Measurements from ENCODE around the gene RERE. TPM values are rescaled to one million over a fixed set of nuclear protein-coding genes. Genes with fewer than 3 reads are reported as not detected.

RERE gene
- total RNA-seq, 4 donors from 2014 or later, result 86.4 to 111 (median 103) TPM

- no peak overlapping the region for H3K27ac ChIP-seq
- 93 to 97% methylated on average over 5 of the region's 5 CpGs for WGBS, 2 donors
Observed at GRCh38 chr1:8607906-8608305, 209.5 kb downstream of the RERE start.

GRCh38 chr1:8604041-8604945, 213.1 kb downstream of the RERE start:
- no peak overlapping the region for H3K27ac ChIP-seq
- H3K36me3 ChIP-seq, result no peaks in the 10 kb centered on the region
- 68 to 73% methylated on average over 7 of the region's 7 CpGs for WGBS, 2 donors
- H3K27me3 ChIP-seq, result no peaks in the 10 kb centered on the region
- H3K4me3 ChIP-seq, result no peak overlapping the region
- TF ChIP-seq EP300 (IDR thresholded peaks at IDR 0.05) (no peak), POLR2A (IDR thresholded peaks at IDR 0.05) (no peak), CTCF (IDR thresholded peaks at IDR 0.05) (no peak)
- H3K9me3 ChIP-seq, result no peaks in the 10 kb centered on the region
- peaks cover 0 to 15% (median 6%) of the 10 kb centered on the region in 4 donors for H3K4me1 ChIP-seq
- DNase-seq (ENCODE audit: low spot score in 2 of 2), result no peak

More at GRCh38 chr1:8607906-8608305, 209.5 kb downstream of the RERE start:
- Histone ChIP-seq H3K9me3 (no peaks in the 10 kb centered on the region), H3K4me3 (no peak overlapping the region), H3K36me3 (no peaks in the 10 kb centered on the region), H3K4me1 (peaks cover 0 to 4% (median 0%) of the 10 kb centered on the region in 4 donors), H3K27me3 (no peaks in the 10 kb centered on the region)
- no peak for DNase-seq (ENCODE audit: low spot score in 2 of 2)
- TF ChIP-seq EP300 (IDR thresholded peaks at IDR 0.05) (no peak), CTCF (IDR thresholded peaks at IDR 0.05) (no peak), POLR2A (IDR thresholded peaks at IDR 0.05) (no peak)

GRCh38 chr1:8603220-8603616, 214.2 kb downstream of the RERE start:
- no peaks in the 10 kb centered on the region for H3K36me3 ChIP-seq
- WGBS, 2 donors, result 78 to 88% methylated on average over 4 of the region's 4 CpGs

GRCh38 chr1:8602471-8603219, 214.8 kb downstream of the RERE start:
- TF ChIP-seq POLR2A (IDR thresholded peaks at IDR 0.05) (no peak), EP300 (IDR thresholded peaks at IDR 0.05) (no peak), CTCF (IDR thresholded peaks at IDR 0.05) (no peak)

More at GRCh38 chr1:8603220-8603616, 214.2 kb downstream of the RERE start:
- Histone ChIP-seq H3K9me3 (no peaks in the 10 kb centered on the region), H3K27ac (no peak overlapping the region), H3K4me3 (no peak overlapping the region), H3K4me1 (peaks cover 0 to 26% (median 16%) of the 10 kb centered on the region in 4 donors), H3K27me3 (no peaks in the 10 kb centered on the region)
- DNase-seq (ENCODE audit: low spot score in 2 of 2), result no peak
- TF ChIP-seq CTCF (IDR thresholded peaks at IDR 0.05) (no peak), POLR2A (IDR thresholded peaks at IDR 0.05) (no peak)

More at GRCh38 chr1:8602471-8603219, 214.8 kb downstream of the RERE start:
- 69 to 76% methylated on average over 5 of the region's 5 CpGs for WGBS, 2 donors
- no peak for DNase-seq (ENCODE audit: low spot score in 2 of 2)
- Histone ChIP-seq H3K27ac (no peak overlapping the region), H3K27me3 (no peaks in the 10 kb centered on the region), H3K9me3 (no peaks in the 10 kb centered on the region), H3K36me3 (no peaks in the 10 kb centered on the region), H3K4me1 (peaks cover 0 to 32% (median 21%) of the 10 kb centered on the region in 4 donors), H3K4me3 (no peak overlapping the region)
